NCI-H2196 (cell line): ENCODE results near the gene COA1.
"Not testable (repeated sequence)": the region's sequence is repeated elsewhere in the genome, so short reads cannot be mapped to it uniquely, and the experiment has no call there.

Experiments
- DNase-seq: peaks from one replicate; lab custom pipeline; 2025; ENCODE audit not compliant: unreplicated experiment; lab: John Stamatoyannopoulos, UW

The COA1 gene

GRCh38 chr7:43692582-43693373 lies 36.5 kb downstream of the COA1 start:
- DNase-seq, result no peak

GRCh38 chr7:43691611-43692010 lies 37.7 kb downstream of the COA1 start:
- DNase-seq, result no peak

GRCh38 chr7:43689115-43689514 lies 40.2 kb downstream of the COA1 start:
- DNase-seq, result no peak

- DNase-seq, result not testable (repeated sequence)
Observed at GRCh38 chr7:43687866-43688265, 41.5 kb downstream of the COA1 start.

GRCh38 chr7:43686991-43687390 lies 42.3 kb downstream of the COA1 start:
- DNase-seq, result no peak

- no peak for DNase-seq
Observed at GRCh38 chr7:43680736-43681135, 48.6 kb downstream of the COA1 start.

- no peak for DNase-seq
Observed at GRCh38 chr7:43679210-43680068, 49.9 kb downstream of the COA1 start.

GRCh38 chr7:43678315-43678714 lies 51.0 kb downstream of the COA1 start:
- no peak for DNase-seq

- no peak for DNase-seq
Observed at GRCh38 chr7:43677864-43678263, 51.5 kb downstream of the COA1 start.

GRCh38 chr7:43674559-43675436 lies 54.5 kb downstream of the COA1 start:
- DNase-seq, result no peak

GRCh38 chr7:43673243-43673976 lies 55.9 kb downstream of the COA1 start:
- not testable (repeated sequence) for DNase-seq

GRCh38 chr7:43671521-43671920 lies 57.8 kb downstream of the COA1 start:
- no peak for DNase-seq

GRCh38 chr7:43669286-43670081 lies 59.8 kb downstream of the COA1 start:
- no peak for DNase-seq

- DNase-seq, result no peak
Observed at GRCh38 chr7:43668035-43668434, 61.3 kb downstream of the COA1 start.

GRCh38 chr7:43666938-43667337 lies 62.4 kb downstream of the COA1 start:
- no peak for DNase-seq

- DNase-seq, result no peak
Observed at GRCh38 chr7:43664681-43665080, 64.6 kb downstream of the COA1 start.

GRCh38 chr7:43660141-43660540 lies 69.2 kb downstream of the COA1 start:
- no peak for DNase-seq

- DNase-seq, result no peak
Observed at GRCh38 chr7:43659549-43659896, 69.8 kb downstream of the COA1 start.

- DNase-seq, result no peak
Observed at GRCh38 chr7:43658718-43659548, 70.4 kb downstream of the COA1 start.
